GM18511 (cell line): ENCODE results near the gene S100Z.
"Not testable (repeated sequence)": the region's sequence is repeated elsewhere in the genome, so short reads cannot be mapped to it uniquely, and the experiment has no call there.

ENCODE experiments used
- ATAC-seq: cut with Tn5 transposase; IDR thresholded peaks from one replicate; pipeline ENCODE4 v1.9.1; 2021; ENCODE audit warnings: mild to moderate bottlenecking, moderate library complexity; ENCODE audit not compliant: unreplicated experiment

S100Z gene

DNA sequence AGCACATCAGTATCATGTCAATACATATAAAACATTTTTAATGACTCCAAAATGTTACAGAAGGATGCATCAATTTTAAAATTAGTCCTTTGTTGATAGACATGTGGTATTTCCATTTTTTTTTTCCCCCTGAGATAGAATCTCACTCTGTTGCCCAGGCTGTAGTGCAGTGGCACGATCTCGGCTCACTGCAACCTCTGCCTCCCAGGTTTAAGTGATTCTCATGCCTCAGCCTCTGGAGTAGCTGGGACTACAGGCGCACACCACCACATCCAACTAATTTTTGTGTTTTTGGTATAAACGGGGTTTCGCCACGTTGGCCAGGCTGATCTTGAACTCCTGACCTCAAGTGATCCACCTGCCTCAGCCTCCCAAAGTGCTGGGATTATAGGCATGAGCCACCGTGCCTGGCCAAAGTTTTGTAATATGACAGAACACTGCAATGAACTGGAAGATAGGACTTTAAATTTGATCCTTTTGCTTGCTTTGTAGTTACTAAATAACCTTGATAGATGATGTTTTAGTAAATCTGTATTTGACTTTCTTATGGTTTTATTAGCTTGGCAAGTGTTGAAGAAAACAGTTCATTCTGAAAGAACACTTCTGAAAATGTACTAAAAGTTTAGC is 27.6 kb upstream of the S100Z start:
- ATAC-seq = not testable (repeated sequence)

DNA sequence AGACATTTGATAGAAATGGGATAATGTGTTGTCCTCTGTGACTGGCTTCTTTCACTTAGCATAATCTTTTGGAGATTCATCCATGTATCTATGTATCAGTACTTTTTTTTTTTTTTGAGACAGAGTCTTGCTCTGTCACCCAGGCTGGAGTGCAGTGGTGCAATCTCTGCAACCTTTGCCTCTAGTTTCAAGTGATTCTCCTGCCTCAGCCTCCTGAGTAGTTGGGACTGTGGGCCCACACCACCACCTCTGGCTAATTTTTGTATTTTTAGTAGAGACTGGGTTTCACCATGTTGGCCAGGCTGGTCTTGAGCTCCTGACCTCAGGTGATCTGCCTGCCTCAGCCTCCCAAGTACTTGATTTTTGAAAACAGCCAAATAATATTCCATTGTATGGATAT is 23.4 kb upstream of the S100Z start:
- not testable (repeated sequence) for ATAC-seq

DNA sequence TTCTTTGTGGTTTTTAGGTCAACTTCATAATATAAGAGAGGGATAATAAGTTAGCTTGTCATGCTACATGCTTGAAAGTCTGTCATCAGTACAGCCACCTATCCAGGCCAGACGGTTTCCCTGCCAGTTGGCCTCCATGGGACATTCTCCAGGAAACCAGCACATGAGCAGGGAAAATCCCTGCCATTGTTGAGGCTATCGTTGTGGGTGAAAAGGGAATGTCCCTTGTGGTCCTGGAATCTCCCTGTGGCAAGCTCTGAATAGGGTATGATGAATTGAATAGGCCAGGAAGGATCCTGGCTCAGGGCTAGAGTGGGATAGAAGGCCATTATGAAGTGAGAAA is 18.7 kb upstream of the S100Z start:
- no peak for ATAC-seq

DNA sequence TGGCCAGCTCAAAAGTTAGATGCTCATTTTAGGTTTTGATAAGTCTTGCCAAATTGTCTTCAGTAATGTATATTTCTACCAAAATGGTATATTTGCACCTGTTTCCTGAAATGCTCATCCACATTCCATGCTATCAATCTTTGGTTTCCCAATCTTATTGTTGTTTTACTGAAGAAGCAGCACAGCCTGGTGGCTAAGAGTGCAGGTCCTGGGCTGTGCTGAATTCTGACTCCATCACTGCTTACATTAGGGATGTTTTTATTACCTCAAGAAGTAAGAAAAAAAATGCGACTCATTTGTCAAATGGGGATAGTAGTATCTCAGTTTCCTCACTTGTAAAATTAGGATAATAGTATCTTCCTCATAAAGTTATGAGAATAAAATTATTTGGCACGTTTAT is 13.6 kb upstream of the S100Z start:
- ATAC-seq = no peak

DNA sequence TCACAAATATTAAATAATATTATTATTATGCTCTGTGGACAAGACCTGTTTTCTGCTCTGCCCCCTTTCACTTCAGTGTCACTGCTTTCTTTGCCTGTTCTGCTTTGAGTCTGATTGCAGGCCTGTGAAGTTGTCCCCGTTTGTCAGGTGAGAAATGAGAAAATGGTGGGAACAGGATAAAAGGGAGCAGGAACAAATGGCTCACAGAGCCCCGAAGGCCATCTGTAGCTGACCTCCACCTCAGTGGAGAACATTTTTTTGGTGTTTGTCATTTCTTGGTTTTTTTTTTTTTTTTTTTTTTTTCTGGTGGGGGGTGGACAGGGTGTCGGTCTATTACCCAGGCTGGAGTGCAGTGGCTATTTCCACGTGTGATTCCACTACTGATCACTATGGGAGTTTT is 13.2 kb upstream of the S100Z start:
- no peak for ATAC-seq

DNA sequence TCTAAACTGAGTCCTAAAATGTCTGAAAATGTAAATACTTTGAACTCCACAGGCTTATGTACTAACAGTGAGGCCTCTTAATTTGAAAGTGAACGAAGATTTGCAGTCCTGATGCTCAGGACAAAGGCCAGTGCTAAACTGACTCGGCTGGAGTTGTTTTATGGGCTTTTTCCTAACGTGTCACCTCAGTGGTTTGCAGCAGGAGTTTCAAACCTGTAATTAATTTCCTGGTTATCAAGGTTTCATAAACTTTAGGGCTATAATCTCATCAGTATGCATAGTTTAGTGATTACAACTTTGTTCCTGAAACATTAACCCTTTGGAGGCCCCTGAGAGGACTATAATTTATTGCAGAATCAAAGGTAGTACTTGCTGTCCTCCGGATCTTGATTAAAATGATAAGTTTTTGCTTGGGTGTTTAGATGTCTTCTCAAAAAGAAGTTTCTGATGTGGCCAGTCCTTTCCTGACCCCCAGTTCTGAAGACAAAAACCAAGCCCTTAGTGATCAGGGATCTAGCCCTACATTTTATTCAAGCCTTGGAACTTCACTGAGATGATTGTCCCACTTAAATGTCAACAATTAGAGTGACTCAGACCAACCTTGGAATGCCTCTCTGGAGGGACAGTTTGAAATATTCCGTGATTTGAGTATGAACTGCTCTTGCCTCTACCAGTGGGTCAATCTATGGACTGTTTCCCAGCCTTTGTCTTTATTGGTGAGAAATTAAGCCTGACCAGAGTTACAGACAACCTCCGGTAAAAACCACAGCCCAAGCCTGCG is 11.1 kb upstream of the S100Z start:
- no peak for ATAC-seq

DNA sequence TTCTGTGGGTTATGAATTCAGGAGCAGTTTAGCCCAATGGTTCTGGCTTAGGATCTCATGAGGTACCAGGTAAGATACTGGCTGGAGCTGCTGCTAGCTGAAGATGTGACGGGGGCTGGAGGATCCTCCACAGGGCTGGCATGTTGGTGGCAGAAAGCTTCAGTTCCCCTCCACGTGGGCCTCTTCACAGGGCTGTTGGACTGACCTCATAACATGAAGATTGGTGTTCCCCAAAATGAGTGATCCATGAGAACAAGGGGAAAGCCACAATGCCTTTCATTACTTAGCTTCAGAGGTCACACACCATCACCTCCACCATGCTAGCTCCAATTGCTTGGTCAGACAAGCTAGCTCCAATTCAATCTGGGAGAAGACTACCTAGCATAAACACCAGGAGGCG is 8.5 kb upstream of the S100Z start:
- no peak for ATAC-seq

DNA sequence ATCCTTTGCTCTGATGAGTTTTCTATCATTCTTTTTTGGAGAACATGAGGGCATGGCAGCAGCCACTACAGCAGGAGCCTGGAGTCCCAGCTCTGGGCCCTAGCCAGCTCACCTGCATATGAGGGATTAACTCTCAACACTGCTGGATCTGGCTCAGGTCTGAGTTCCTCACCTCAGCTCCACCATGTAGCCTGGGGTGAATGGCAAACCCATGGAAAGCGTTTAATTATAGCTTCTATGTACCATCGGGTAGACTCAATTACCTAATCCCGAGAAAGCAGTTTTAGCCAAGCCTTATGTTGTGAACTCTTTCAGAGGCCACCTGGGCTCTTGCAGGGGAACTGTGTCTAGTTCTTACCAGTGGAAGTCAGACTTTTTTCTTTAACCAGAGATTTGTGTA is 3.9 kb upstream of the S100Z start:
- no peak for ATAC-seq

DNA sequence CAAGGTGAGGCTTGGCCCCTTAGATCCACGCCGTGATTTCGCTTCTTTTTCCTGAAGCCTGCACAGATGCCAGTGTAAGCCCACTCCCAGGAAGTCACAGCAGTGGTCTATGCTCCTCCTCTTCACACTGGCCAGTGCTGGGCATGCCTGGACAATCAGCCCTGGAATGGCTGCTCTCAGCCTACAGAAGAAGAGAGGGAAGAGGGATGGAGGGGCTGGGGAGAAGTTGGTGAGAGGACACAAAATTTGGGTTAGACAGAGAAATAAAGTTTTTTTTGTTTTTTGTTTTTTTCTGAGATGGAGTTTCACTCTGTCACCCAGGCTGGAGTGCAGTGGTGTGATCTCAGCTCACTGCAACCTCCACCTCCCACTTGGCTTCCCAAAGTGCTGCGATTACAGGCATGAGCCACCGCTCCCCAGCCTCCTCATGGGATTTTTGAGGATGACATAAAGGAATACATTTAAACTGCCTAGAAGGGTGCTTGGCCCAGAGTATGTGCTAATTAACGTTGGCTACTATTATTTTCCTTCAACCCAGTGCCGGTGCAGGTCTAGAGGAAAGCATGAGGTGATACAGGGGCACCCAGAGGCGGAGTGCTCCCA is 830 bp downstream of the S100Z start:
- ATAC-seq = no peak

DNA sequence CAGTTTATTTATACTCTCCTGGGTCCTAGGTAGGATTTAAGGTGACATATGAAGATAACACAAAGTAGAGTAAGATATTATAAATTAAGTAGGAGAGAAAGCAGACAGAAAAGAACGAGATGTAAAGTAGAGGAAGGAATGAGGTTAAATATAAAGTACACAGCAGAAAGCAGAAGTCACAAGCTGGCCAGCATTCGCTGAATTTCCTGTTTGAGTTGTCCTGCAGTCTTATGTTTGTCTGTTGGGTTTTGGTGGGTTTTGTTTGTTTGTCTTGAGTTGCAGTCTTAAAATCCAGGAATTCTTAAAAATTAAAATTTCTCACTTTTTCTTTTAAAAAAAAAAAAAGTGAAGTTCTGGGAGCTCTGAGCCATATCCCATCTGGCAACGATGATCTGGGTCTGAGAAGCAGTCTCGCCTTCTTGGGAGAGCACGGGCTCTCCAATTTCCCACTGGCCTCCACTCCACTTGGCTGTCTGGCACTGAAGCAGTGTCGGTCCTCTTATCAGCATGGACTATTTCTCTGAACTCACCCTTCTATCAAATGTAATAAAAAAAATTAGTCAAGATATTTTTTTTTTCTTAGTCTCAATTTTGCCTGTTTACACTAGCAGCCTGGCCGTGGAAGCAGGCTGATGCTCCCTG is 2.0 kb downstream of the S100Z start:
- no peak for ATAC-seq

DNA sequence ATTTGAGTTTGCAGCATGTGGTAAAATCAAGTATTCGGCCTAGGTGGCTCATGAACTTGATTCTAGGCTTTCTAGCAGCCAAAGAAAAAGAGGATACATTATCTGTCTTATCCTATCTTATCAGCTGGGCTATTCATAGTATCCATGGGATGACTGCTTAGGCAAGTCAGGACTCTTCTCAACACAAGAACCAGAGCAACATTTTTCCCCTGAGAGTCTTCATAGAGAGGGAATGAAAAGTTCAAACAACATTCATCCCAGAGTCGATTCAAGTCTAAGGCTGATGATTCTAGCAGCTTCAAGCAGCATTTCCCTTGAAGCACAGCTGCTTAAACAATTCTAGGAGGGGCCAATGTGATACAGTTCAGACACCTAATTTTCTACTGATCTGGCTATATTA is 3.0 kb downstream of the S100Z start:
- ATAC-seq = no peak

DNA sequence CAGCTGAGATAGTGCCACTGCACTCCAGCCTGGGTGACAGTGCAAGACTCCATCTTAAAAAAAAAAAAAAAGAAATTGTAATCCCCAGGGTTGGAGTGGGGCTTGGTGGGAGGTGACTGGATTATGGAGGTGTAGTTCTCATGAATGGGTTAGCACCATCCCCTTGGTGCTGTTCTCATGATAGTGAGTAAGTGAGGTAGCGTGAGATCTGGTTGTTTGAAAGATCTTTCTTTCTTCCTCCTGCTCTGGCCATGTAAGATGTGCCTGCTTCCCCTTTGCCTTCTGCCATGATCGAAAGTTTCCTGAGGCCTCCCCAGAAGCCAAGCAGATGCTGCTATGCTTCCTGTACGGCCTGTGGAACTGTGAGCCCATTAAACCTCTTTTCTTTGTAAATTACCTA is 3.9 kb downstream of the S100Z start:
- ATAC-seq = not testable (repeated sequence)

DNA sequence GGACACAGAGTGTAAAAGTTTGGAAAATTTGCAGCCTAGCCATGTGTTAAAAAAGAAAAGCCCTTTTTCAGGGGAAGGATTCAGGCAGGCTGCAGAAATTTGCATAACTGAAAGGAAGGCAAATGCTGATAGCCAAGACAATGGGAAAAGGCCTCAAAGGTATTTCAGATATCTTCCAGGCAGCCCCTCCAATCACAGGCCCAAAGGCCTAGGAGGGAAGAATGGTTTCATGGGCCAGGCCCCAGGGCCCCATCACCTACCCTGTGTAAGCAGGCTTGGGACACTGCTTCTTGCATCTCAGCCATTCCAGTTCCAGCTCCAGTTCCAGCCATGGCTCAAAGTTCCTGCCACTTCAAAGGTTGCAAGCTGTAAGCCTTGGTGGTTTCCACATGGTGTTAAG is 4.8 kb downstream of the S100Z start:
- ATAC-seq = no peak

DNA sequence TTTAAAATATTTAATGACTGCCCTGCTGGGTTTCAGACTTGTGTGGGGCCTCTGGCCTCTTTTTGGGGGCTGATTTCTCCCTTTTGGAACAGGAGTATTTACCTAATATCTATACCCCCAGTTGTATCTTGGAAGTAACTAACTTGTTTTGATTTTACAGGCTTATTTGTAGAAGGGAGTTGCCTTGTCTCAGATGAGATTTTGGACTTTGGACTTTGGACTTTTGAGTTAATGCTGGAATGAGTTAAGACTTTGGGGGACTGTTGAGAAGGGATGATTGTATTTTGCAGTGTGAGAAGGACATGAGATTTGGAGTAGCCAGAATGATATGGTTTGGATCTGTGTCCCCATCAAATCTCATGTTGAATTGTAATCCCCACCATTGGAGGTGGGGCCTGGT is 5.7 kb downstream of the S100Z start:
- not testable (repeated sequence) for ATAC-seq

DNA sequence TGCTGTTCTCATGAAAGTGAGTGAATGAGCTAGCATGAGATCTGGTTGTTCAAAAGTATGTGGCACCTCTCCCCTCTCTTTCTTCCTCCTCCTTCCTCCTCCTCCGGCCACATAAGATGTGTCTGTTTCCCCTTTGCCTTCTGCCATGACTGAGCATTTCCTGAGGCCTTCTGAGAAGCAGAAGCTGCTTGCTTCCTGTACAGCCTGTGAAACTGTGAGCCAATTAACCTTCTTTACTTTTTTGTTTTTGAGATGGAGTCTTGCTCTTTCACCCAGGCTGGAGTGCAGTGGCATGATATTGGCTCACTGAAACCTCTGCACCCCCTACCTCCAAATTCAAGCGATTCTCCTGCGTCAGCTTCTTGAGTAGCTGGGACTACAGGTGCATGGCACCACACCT is 6.1 kb downstream of the S100Z start:
- ATAC-seq = no peak

DNA sequence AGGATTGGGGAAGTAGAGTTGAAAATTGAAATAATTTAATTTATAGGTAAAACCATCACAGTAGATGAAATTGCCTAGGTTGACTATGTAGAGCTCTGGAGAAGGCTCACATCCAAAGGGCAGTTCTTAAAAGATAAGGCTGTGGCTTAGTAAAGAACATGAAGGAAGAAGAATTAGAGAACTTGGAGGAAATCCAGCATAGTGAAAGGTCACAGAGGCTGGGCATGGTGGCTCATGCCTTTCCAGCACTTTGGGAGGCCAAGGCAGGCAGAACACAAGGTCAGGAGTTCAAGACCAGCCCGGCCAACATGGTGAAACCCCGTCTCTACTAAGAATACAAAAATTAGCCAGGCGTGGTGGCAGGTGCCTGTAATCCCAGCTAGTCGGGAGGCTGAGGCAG is 7.0 kb downstream of the S100Z start:
- not testable (repeated sequence) for ATAC-seq

DNA sequence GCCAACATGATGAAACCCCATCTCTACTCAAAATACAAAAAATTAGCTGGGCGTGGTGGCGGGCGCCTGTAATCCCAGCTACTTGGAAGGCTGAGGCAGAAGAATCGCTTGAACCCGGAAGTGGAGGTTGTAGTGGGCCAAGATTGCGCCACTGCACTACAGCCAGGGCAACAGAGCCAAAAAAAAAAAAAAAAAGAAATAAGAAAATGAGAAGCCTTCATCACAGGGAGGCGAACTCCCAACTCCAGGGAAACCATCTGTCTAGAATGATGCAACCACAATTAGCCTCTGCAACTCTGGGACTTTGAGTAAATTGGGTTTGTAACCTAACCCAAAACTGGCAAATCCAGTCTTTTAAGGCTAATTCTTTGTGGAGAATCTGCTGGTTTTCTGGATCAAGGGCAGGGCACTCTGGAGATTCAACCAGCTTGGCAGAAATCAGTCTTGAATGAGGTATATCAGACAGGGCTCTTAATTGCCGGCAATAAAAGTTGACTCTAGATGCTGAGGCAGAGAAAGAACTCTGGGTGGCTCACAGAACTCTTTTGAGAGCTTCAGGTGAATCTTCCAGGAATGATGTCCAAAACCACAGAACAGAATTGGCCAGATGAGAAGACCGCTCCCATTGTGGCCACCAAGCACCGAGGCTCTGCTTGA is 9.9 kb downstream of the S100Z start:
- ATAC-seq = no peak

DNA sequence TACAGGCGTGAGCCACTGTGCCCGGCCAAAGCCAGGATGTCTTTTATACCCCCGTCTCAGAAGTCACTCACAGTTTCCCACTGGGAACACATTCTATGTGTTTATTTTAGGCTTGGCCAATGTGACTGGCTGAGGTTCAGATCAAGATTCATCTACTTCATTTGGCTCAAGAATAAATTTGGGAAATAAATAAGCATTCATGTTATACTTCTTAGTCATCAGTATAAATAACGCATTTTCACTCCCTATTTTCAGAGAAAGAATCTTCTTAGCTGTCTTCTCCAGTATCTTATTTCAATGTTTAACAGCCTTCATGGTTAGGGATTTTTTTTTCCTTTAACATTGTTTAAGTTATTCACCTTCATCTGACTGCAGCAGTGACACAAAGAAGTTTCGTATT is 11.8 kb downstream of the S100Z start:
- no peak for ATAC-seq

DNA sequence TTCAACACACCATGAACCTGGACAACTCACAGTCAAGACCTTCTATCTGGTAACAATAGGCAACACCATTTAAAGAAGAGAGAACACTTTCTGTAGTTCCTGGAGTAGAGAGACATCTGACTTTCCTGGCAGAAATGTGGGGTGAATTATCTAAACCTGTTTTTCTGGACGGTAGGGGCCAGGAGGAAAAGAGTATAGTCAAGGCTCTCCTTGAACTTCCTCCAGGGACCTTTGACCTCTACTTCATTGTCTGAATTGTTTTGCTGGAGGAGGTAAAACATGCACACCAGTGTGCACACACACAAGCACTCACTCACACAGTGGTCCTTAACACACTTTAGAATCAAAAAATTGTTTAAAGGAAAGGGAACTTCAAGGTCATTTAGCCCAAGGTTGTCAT is 13.2 kb downstream of the S100Z start:
- ATAC-seq = no peak

DNA sequence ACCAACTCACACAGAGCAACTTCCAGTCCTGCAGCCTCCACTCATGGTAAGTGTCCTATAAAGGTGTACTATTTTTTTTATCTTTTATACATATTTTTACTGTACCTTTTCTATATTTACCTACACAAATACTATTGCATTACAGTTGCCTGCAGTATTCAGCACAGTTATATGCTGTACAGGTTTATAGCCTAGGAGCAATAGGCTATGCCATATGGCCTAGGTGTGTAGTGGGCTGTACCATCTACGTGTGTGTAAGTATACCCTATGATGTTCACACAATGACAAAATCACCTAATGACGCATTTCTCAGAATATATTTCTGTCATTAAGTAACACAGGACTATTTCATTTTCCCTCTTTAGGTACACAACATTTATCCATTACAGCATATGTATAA is 16.7 kb downstream of the S100Z start:
- no peak for ATAC-seq

DNA sequence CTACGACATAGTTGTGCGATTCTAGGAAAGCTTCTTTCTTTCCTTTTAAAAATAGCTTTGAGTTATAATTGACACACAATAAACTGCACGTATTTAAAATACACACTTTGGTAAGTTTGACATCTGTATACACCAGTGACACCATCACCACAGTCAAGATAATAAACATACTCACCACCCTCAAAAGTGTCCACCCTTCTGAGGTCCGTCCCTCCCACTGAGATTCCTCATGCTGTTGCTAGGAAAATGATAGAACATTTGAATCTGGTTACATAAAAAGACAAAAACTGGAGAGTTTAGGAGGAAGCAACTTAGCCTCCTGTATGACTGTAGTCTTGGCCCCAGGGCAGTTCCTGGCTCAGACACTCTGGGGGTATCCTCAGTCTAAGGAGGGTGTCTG is 17.2 kb downstream of the S100Z start:
- no peak for ATAC-seq
